A549 (cell line): Measurements from ENCODE around the gene OGA. TPM values are rescaled to one million over a fixed set of nuclear protein-coding genes. Genes with fewer than 3 reads are reported as not detected.

Experiments
- ATAC-seq, 2 experiments: fragments of 200-7000 bp in 1 of 2; fragments of >200 bp in 1 of 2; cut with Nextera tagmentation in 1 of 2; cut with Tn5 transposase in 1 of 2; 3 replicates each; pipeline versions ENCODE4 v1.8.0 to v1.9.1; 2018 to 2020; ENCODE audit warnings: mild to moderate bottlenecking in 1 of 2, moderate library complexity in 1 of 2
- CTCF ChIA-PET: fragments of 300-600 bp; sonication (Branson Sonifier 250); formaldehyde crosslinking; extraction: SDS; loops from one replicate; lab custom pipeline; 2021; ENCODE audit warnings: antibody characterized with exemption, inconsistent platforms; lab: Yijun Ruan, JAX
- POLR2A ChIA-PET: fragments of 350-600 bp; formaldehyde crosslinking; extraction: SDS; loops from one replicate; lab custom pipeline; 2021; ENCODE audit warnings: antibody characterized with exemption, inconsistent platforms; lab: Yijun Ruan, JAX
- DNase-seq, 2 experiments: peaks; one replicate each; pipeline versions ENCODE4 v3.0.0 to v3.0.0-alpha.2; 2011 to 2016; ENCODE audit warnings: low read depth in 1 of 2, low spot score in 1 of 2
- FAIRE-seq: peaks from 2 replicates; lab custom pipeline; 2011; peaks lifted over from hg19 to GRCh38; lab: Jason Lieb, UNC
- H3K27ac ChIP-seq, 2 experiments: fragments of >200 bp; sonication (Bioruptor Twin); formaldehyde crosslinking; 3 replicates each; pipeline ENCODE4 v1.5.1; 2016 to 2017
- H3K4me1 ChIP-seq: fragments of >200 bp; sonication (Bioruptor Twin); formaldehyde crosslinking; 3 replicates; pipeline ENCODE4 v1.6.1; 2016
- H3K4me2 ChIP-seq: fragments of >200 bp; sonication (Bioruptor Twin); formaldehyde crosslinking; 3 replicates; pipeline ENCODE4 v1.6.1; 2016
- H3K4me3 ChIP-seq: fragments of >200 bp; sonication (Bioruptor Twin); formaldehyde crosslinking; 3 replicates; pipeline ENCODE4 v1.5.1; 2016
- H3K9me3 ChIP-seq: fragments of >200 bp; sonication (Bioruptor Twin); formaldehyde crosslinking; 3 replicates; pipeline ENCODE4 v1.6.1; 2016
- CBX8 ChIP-seq: fragments of 200-600 bp; sonication (generic); IDR thresholded peaks from 2 replicates; pipeline ENCODE4 v1.6.1; 2016
- CHD4 ChIP-seq: fragments of 200-600 bp; sonication (generic); IDR thresholded peaks from 2 replicates; pipeline ENCODE4 v1.6.1; 2016; ENCODE audit warnings: antibody characterized with exemption, mild to moderate bottlenecking, borderline replicate concordance
- E2F6 ChIP-seq: IDR thresholded peaks from 2 replicates; pipeline ENCODE4 v1.6.1; 2012; ENCODE audit warnings: low read depth, borderline replicate concordance
- FOSB ChIP-seq: fragments of 250-450 bp; sonication (Bioruptor Pico); IDR thresholded peaks from 2 replicates; pipeline ENCODE4 v1.5.0; 2020; ENCODE audit warnings: mild to moderate bottlenecking, moderate library complexity
- GATA3 ChIP-seq: IDR thresholded peaks from 2 replicates; pipeline ENCODE4 v1.6.1; 2012; ENCODE audit warnings: borderline replicate concordance
- HEYL ChIP-seq: fragments of 250-450 bp; sonication (Bioruptor Pico); IDR thresholded peaks from 2 replicates; pipeline ENCODE4 v1.8.0; 2021; ENCODE audit warnings: mild to moderate bottlenecking, moderate library complexity
- HMGXB4 ChIP-seq: fragments of 250-450 bp; sonication (Bioruptor Pico); IDR thresholded peaks from 2 replicates; pipeline ENCODE4 v1.5.0; 2021; ENCODE audit warnings: mild to moderate bottlenecking, moderate library complexity, borderline replicate concordance
- KDM1A ChIP-seq: fragments of 200-600 bp; sonication (generic); IDR thresholded peaks from 2 replicates; pipeline ENCODE4 v1.6.1; 2016; ENCODE audit warnings: low read depth, mild to moderate bottlenecking
- KDM5A ChIP-seq: fragments of 200-600 bp; sonication (generic); IDR thresholded peaks from 2 replicates; pipeline ENCODE4 v1.6.1; 2016; ENCODE audit warnings: antibody characterized with exemption, mild to moderate bottlenecking
- MAZ ChIP-seq: fragments of 150-350 bp; IDR thresholded peaks from 2 replicates; pipeline ENCODE4 v1.6.1; 2014; ENCODE audit warnings: antibody characterized with exemption, low read depth, low read length, borderline replicate concordance
- MYC ChIP-seq: IDR thresholded peaks from 2 replicates; pipeline ENCODE4 v1.6.1; 2012; ENCODE audit warnings: mild to moderate bottlenecking, inconsistent platforms, low read length, improper control_type of control experiment, borderline replicate concordance
- NFE2L2 ChIP-seq: fragments of 150-350 bp; conservative IDR thresholded peaks from 2 replicates; pipeline ENCODE4 v1.6.1; 2014; ENCODE audit warnings: low read length
- PHF8 ChIP-seq: fragments of 200-600 bp; sonication (generic); IDR thresholded peaks from 2 replicates; pipeline ENCODE4 v1.6.1; 2016; ENCODE audit warnings: low read depth, mild to moderate bottlenecking, antibody characterized with exemption, moderate library complexity, borderline replicate concordance
- POLR2AphosphoS2 ChIP-seq: conservative IDR thresholded peaks from 2 replicates; pipeline ENCODE4 v1.6.1; 2012; ENCODE audit warnings: low read length, improper control_type of control experiment, inconsistent platforms
- RCOR1 ChIP-seq: fragments of 150-350 bp; IDR thresholded peaks from 2 replicates; pipeline ENCODE4 v1.6.1; 2014; ENCODE audit warnings: antibody characterized with exemption, low read length, low read depth
- RFX5 ChIP-seq: fragments of 450-650 bp; IDR thresholded peaks from 2 replicates; pipeline ENCODE4 v1.7.1; 2014; ENCODE audit warnings: antibody characterized with exemption, mild to moderate bottlenecking, moderate library complexity
- TP53 ChIP-seq: fragments of 250-450 bp; sonication (Bioruptor Pico); IDR thresholded peaks from 2 replicates; pipeline ENCODE4 v1.5.0; 2021; ENCODE audit warnings: mild to moderate bottlenecking, moderate library complexity
- ZNF302 ChIP-seq: fragments of 250-450 bp; sonication (Bioruptor Pico); IDR thresholded peaks from 2 replicates; pipeline ENCODE4 v1.9.0; 2021; ENCODE audit warnings: inconsistent platforms, mild to moderate bottlenecking, moderate library complexity
- WGBS: methylation state at CpG from one replicate; pipeline ENCODE4 v1.1.6; 2017; ENCODE audit errors: missing lambda C conversion rate; 5-methylcytosine and 5-hydroxymethylcytosine counted together
- polyA plus RNA-seq, 4 experiments: library from polyadenylated mRNA; depleted of rRNA in 3 of 4; stranded (reverse); fragments of >200 nt; fragmentation: RNase III in 1 of 4; extraction: RNeasy Plus Mini Kit Qiagen cat#74134 plus additional on column Dnase treatment in 1 of 4; gene quantifications; 2 replicates in 3 of 4; 3 replicates in 1 of 4; pipeline ENCODE4 v1.2.3, GENCODE V29; 2011 to 2017

OGA gene
- polyA plus RNA-seq, 2 of the 4 experiments (the other 2 are of a cell fraction), result 40.3 to 79.1 TPM

- FAIRE-seq (no peak), ATAC-seq (no peak), DNase-seq (no peak)
- peaks cover 20% of the 10 kb centered on the region for H3K4me1 ChIP-seq
- WGBS, result 93% methylated on average over 1 of the region's 1 CpG
- H3K4me3 ChIP-seq, result no peak overlapping the region
- no peaks in the 10 kb centered on the region for H3K9me3 ChIP-seq
- CTCF ChIA-PET, result interaction anchor here (0.6 to 15.4 kb wide), 13 partner anchors 12 to 484 kb away, joined by 3 to 379 read pairs (median 25); partner anchors contain the start of gene OGA
- TF ChIP-seq KDM5A, result no peak
- no peak for TF ChIP-seq CHD4
- TF ChIP-seq MAZ, result no peak
- no peak overlapping the region for H3K4me2 ChIP-seq
- POLR2A ChIA-PET, result no interaction called here
- H3K27ac ChIP-seq, result no peak overlapping the region
These were observed 20.8 kb upstream of the OGA start for GRCh38 chr10:101839002-101839401.

GRCh38 chr10:101838416-101838970 is 20.2 kb upstream of the OGA start:
- 74% methylated on average over 4 of the region's 6 CpGs for WGBS
- CTCF ChIA-PET, result interaction anchor here (0.8 to 8.0 kb wide), 10 partner anchors 11 to 234 kb away, joined by 3 to 126 read pairs (median 22); no protein-coding TSS in a partner anchor
- no peak for TF ChIP-seq CBX8
- no peak for TF ChIP-seq RFX5
- no peak for TF ChIP-seq FOSB (CRISPR knock-in tag)
- TF ChIP-seq, all 56 proteins: peak for 0
- Histone ChIP-seq H3K4me2 (no peak overlapping the region), H3K4me3 (no peak overlapping the region), H3K9me3 (no peaks in the 10 kb centered on the region), H3K27ac (no peak overlapping the region), H3K4me1 (peaks cover 20% of the 10 kb centered on the region)
- DNase-seq (no peak), FAIRE-seq (no peak), ATAC-seq (no peak)
- POLR2A ChIA-PET, result interaction anchor here (0.6 kb wide), 1 partner anchor 218 kb away, joined by 3 read pairs; no protein-coding TSS in a partner anchor

GRCh38 chr10:101837748-101838147 is 19.5 kb upstream of the OGA start:
- ChIA-PET CTCF (interaction anchor here (0.7 to 8.0 kb wide), 17 partner anchors 6 to 235 kb away, joined by 3 to 126 read pairs (median 7); partner anchors contain the start of genes KCNIP2 and OGA), POLR2A (interaction anchor here (0.6 kb wide), 1 partner anchor 219 kb away, joined by 3 read pairs; no protein-coding TSS in a partner anchor)
- no peak overlapping the region for H3K4me3 ChIP-seq
- ATAC-seq, result no peak
- TF ChIP-seq HEYL, result no peak
- no peak for TF ChIP-seq GATA3
- TF ChIP-seq MAZ, result no peak
- no peak for TF ChIP-seq PHF8
- TF ChIP-seq KDM1A, result no peak
- TF ChIP-seq TP53 (CRISPR knock-in tag), result no peak
- TF ChIP-seq NFE2L2, result no peak
- TF ChIP-seq RCOR1, result no peak
- no peak for TF ChIP-seq POLR2AphosphoS2
- TF ChIP-seq ZNF302 (CRISPR knock-in tag), result no peak
- no peak for TF ChIP-seq E2F6
- no peak for TF ChIP-seq CHD4
- TF ChIP-seq HMGXB4 (CRISPR knock-in tag), result no peak
- TF ChIP-seq MYC, result no peak
- TF ChIP-seq, all 56 proteins: peak for 0
- FAIRE-seq (no peak), DNase-seq (no peak)
- H3K27ac ChIP-seq, result no peak overlapping the region
- no peaks in the 10 kb centered on the region for H3K9me3 ChIP-seq
- 73% methylated on average over 2 of the region's 2 CpGs for WGBS
- H3K4me2 ChIP-seq, result no peak overlapping the region
- peaks cover 20% of the 10 kb centered on the region for H3K4me1 ChIP-seq
